Uterus (tissue), 2 donors: ENCODE measurements around the gene HDAC5.

ENCODE experiments used
- CTCF ChIP-seq, 4 experiments: fragments of 200-600 bp in 2 of 4; fragments of 450-650 bp in 2 of 4; sonication (generic) in 2 of 4; IDR thresholded peaks; one replicate each; pipeline ENCODE4 v1.5.1; 2016 to 2019; ENCODE audit warnings: antibody characterized with exemption in 4 of 4, mild to moderate bottlenecking in 2 of 4, moderate library complexity in 1 of 4
- POLR2A ChIP-seq, 2 donors: fragments of 450-650 bp; IDR thresholded peaks; one replicate each; pipeline ENCODE4 v1.6.1; 2016; ENCODE audit warnings: antibody characterized with exemption in 2 of 2, mild to moderate bottlenecking in 1 of 2, moderate library complexity in 1 of 2

GRCh38 chr17:44084131-44084538 lies 39.3 kb downstream of the HDAC5 start:
- TF ChIP-seq CTCF (IDR thresholded peaks at IDR 0.05) (no peak), POLR2A (IDR thresholded peaks at IDR 0.05) (no peak)
